ENCODE measurements around the gene ZDHHC17. TPM values are rescaled to one million over a fixed set of nuclear protein-coding genes. Genes with fewer than 3 reads are reported as not detected.

Gene ZDHHC17
- total and polyA plus RNA-seq, 12 donors = 6.8 to 28.0 (median 21.5) TPM

DNA sequence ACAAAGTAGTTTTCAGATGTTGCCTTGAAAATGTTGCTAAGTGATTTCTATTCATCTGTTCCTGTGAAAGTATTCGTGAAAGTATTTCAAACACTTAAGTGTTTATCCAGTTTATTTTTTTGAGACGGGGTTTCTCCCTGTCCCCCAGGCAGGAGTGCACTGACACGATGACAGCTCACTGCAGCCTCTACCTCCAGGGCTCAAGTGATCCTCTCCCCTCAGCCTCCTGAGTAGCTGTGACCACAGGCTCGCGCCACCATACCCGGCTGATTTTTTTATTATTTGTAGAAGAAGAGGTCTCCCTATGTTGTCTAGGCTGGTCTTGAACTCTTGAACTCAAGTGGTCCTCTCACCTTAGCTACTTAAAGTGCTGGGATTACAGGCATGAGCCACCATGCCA, 1.7 kb downstream of the ZDHHC17 start:
- no peaks in the 10 kb centered on the region for H3K9me3 ChIP-seq
- DNase-seq (no peak), ATAC-seq (no peak)
- TF ChIP-seq, protein P1, sequence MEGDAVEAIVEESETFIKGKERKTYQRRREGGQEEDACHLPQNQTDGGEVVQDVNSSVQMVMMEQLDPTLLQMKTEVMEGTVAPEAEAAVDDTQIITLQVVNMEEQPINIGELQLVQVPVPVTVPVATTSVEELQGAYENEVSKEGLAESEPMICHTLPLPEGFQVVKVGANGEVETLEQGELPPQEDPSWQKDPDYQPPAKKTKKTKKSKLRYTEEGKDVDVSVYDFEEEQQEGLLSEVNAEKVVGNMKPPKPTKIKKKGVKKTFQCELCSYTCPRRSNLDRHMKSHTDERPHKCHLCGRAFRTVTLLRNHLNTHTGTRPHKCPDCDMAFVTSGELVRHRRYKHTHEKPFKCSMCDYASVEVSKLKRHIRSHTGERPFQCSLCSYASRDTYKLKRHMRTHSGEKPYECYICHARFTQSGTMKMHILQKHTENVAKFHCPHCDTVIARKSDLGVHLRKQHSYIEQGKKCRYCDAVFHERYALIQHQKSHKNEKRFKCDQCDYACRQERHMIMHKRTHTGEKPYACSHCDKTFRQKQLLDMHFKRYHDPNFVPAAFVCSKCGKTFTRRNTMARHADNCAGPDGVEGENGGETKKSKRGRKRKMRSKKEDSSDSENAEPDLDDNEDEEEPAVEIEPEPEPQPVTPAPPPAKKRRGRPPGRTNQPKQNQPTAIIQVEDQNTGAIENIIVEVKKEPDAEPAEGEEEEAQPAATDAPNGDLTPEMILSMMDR (IDR thresholded peaks at IDR 0.05) = no peak
- H3K27me3 ChIP-seq = no peaks in the 10 kb centered on the region
- 73 to 80% methylated on average over 6 of the region's 6 CpGs for WGBS, 2 donors
- peak overlapping the region in 4 of 10 donors; percentile 97 to 99 (median 98) for H3K27ac ChIP-seq
- intact Hi-C loops (cut with DNase I) = no loop called here
- peaks cover 0 to 67% (median 45%) of the 10 kb centered on the region in 9 donors for H3K4me1 ChIP-seq
- H3K36me3 ChIP-seq = peaks cover 0 to 7% (median 0%) of the 10 kb centered on the region in 9 donors
- peak overlapping the region in 7 of 10 donors; percentile 67 to 94 (median 90) for H3K4me3 ChIP-seq

DNA sequence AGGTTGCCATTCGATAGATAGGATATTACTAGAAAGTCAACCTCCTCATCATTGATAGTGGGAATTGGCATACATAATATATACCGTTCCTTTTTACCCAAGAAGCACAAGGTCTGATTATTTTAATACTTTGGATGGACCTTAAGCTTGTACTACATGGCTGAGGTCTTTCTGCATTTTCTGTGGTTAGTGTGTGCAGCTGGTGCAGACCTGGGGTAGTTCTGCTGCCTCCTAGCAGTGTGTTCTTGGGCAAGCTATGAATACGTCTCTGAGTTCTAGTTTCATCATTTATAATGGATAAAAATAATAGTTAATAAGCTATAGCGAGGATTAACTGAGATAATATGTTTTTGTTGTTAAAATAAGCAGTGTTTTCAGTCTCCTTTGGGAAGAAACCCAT, 2.2 kb downstream of the ZDHHC17 start:
- H3K4me3 ChIP-seq = no peak overlapping the region
- WGBS, 2 donors = 92 to 93% methylated on average over 4 of the region's 4 CpGs
- no peaks in the 10 kb centered on the region for H3K27me3 ChIP-seq
- no peak overlapping the region for H3K27ac ChIP-seq
- intact Hi-C loops (cut with DNase I) = no loop called here
- no peaks in the 10 kb centered on the region for H3K9me3 ChIP-seq
- peaks cover 0 to 73% (median 45%) of the 10 kb centered on the region in 9 donors for H3K4me1 ChIP-seq
- DNase-seq = no peak
- TF ChIP-seq, protein P1 (IDR thresholded peaks at IDR 0.05) = no peak
- no peak for ATAC-seq
- H3K36me3 ChIP-seq = peaks cover 0 to 7% (median 0%) of the 10 kb centered on the region in 9 donors

DNA sequence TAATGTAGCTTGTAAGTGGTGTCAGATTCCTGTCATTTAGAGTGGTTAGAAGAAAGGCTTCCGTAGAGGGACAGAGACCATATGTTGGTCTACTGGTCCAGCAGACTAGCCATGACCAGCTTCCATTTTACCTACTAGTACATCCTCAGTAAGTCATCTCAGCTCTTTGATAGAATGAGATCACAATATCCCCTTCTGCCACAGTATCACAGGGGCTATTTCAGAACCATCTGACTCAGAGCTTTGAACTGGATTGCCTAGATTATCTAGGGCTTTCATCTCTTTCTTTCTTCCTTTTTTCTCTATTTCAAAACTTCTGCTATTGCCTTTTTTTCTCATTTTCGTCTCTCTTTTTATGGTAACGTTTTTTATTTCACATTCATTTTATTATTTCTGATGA, 4.7 kb downstream of the ZDHHC17 start:
- peaks cover 0 to 71% (median 36%) of the 10 kb centered on the region in 9 donors for H3K4me1 ChIP-seq
- intact Hi-C loops (cut with DNase I) = no loop called here

DNA sequence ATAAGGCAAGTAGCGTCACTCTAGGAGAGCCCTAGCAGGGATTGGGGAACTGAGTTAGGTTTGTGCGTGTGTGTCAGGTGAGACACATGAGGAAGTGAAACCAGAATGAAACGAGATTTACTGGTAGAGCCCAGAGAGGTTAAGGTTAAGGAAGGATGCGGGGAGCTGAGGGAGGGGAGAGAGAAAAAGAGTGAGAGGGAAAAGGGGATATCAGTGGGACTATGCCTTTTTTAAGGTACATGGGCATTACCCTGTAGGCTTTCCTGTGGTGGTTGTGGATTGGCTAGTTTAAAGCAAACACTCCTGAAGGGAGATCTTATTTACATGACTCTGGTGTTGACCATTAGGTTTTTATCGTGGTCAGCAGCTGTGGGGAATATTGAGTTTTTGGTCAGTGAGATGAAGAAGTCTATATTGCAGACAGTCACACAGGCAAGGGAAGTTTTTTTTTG, 13.9 kb downstream of the ZDHHC17 start:
- WGBS, 2 donors = 78 to 81% methylated on average over 5 of the region's 5 CpGs
- TF ChIP-seq, protein P1 (IDR thresholded peaks at IDR 0.05) = no peak
- no peak overlapping the region for H3K4me3 ChIP-seq
- ATAC-seq (peak in 2 of 8 donors; percentile 22 to 32), DNase-seq (no peak)
- intact Hi-C loops (cut with DNase I) = no loop called here
- H3K9me3 ChIP-seq = peaks cover 0 to 5% (median 0%) of the 10 kb centered on the region in 11 donors
- no peaks in the 10 kb centered on the region for H3K27me3 ChIP-seq
- H3K36me3 ChIP-seq = peaks cover 0 to 4% (median 0%) of the 10 kb centered on the region in 9 donors
- no peak overlapping the region for H3K27ac ChIP-seq
- H3K4me1 ChIP-seq = peaks cover 6 to 58% (median 40%) of the 10 kb centered on the region in 9 donors

More for the DNA sequence above, 4.7 kb downstream of the ZDHHC17 start:
- 71 to 80% methylated on average over 3 of the region's 3 CpGs for WGBS, 2 donors
- Histone ChIP-seq H3K9me3 (no peaks in the 10 kb centered on the region), H3K27ac (no peak overlapping the region), H3K36me3 (peaks cover 0 to 10% (median 0%) of the 10 kb centered on the region in 9 donors), H3K27me3 (no peaks in the 10 kb centered on the region), H3K4me3 (no peak overlapping the region)
- TF ChIP-seq, protein P1 (IDR thresholded peaks at IDR 0.05) = no peak
- DNase-seq (no peak), ATAC-seq (no peak)
